Left renal pelvis (tissue), 4 donors: ENCODE data around the gene TAF6. TPM values are rescaled to one million over a fixed set of nuclear protein-coding genes. Genes with fewer than 3 reads are reported as not detected.
"Not testable (repeated sequence)": the region's sequence is repeated elsewhere in the genome, so short reads cannot be mapped to it uniquely, and the experiment has no call there.

Experiments
- DNase-seq, 4 donors: peaks; one replicate each; pipeline ENCODE4 v3.0.0-alpha.2; 2013; ENCODE audit warnings: low read depth in 4 of 4, low spot score in 3 of 4
- polyA plus RNA-seq, 4 donors: library from polyadenylated mRNA; unstranded; fragments of 120-200 nt; gene quantifications; one replicate each; pipeline ENCODE4 v1.2.1, GENCODE V29; 2013; ENCODE audit not compliant: insufficient read length in 4 of 4

Gene TAF6
- polyA plus RNA-seq, 4 donors = 46.3 to 69.7 (median 59.6) TPM

GRCh38 chr7:100152937-100153666 is 33.9 kb upstream of the TAF6 start:
- no peak for DNase-seq

GRCh38 chr7:100152404-100152803 is 33.2 kb upstream of the TAF6 start:
- DNase-seq = no peak

- peak; percentile 94 to 98 (median 95) for DNase-seq
These were observed 29.6 kb upstream of the TAF6 start, which contains the start of gene LAMTOR4 for GRCh38 chr7:100148559-100149328. Gene LAMTOR4, plus strand, starts transcription at chr7:100148918. Its CDS starts 55 bp downstream, at chr7:100148973.

- DNase-seq = no peak
These were observed 29.0 kb upstream of the TAF6 start for GRCh38 chr7:100148225-100148558.

GRCh38 chr7:100147278-100147677 is 28.1 kb upstream of the TAF6 start:
- DNase-seq = no peak

- not testable (repeated sequence) for DNase-seq
These were observed 27.2 kb upstream of the TAF6 start for GRCh38 chr7:100146350-100146749.

GRCh38 chr7:100142461-100142860 is 23.3 kb upstream of the TAF6 start:
- DNase-seq = no peak

- no peak for DNase-seq
These were observed 22.4 kb upstream of the TAF6 start for GRCh38 chr7:100141555-100141949.

- no peak for DNase-seq
These were observed 18.9 kb upstream of the TAF6 start for GRCh38 chr7:100137851-100138760.

- DNase-seq = no peak
These were observed 13.6 kb upstream of the TAF6 start for GRCh38 chr7:100132697-100133151.

- DNase-seq = no peak
These were observed 13.0 kb upstream of the TAF6 start for GRCh38 chr7:100132126-100132525.

GRCh38 chr7:100130608-100131453 is 11.7 kb upstream of the TAF6 start:
- DNase-seq = no peak

GRCh38 chr7:100130220-100130607 is 11.1 kb upstream of the TAF6 start:
- not testable (repeated sequence) for DNase-seq

- no peak for DNase-seq
These were observed 9.4 kb upstream of the TAF6 start for GRCh38 chr7:100128637-100128963.

- no peak for DNase-seq
These were observed 8.9 kb upstream of the TAF6 start for GRCh38 chr7:100127866-100128636.

GRCh38 chr7:100126931-100127865 is 8.0 kb upstream of the TAF6 start, which contains the start of gene MBLAC1:
Gene MBLAC1, plus strand, starts transcription at chr7:100126967. Its CDS starts 429 bp downstream, at chr7:100127396.
- peak; percentile 89 to 93 (median 92) for DNase-seq

GRCh38 chr7:100126239-100126930 is 7.2 kb upstream of the TAF6 start:
- no peak for DNase-seq
